ENCODE data around the gene TPSAB1. TPM values are rescaled to one million over a fixed set of nuclear protein-coding genes. Genes with fewer than 3 reads are reported as not detected.

TPSAB1 gene
- total and polyA plus RNA-seq, 7 experiments from 2014 or later, result 3.2 to 10.2 TPM; not detected in 5

DNA sequence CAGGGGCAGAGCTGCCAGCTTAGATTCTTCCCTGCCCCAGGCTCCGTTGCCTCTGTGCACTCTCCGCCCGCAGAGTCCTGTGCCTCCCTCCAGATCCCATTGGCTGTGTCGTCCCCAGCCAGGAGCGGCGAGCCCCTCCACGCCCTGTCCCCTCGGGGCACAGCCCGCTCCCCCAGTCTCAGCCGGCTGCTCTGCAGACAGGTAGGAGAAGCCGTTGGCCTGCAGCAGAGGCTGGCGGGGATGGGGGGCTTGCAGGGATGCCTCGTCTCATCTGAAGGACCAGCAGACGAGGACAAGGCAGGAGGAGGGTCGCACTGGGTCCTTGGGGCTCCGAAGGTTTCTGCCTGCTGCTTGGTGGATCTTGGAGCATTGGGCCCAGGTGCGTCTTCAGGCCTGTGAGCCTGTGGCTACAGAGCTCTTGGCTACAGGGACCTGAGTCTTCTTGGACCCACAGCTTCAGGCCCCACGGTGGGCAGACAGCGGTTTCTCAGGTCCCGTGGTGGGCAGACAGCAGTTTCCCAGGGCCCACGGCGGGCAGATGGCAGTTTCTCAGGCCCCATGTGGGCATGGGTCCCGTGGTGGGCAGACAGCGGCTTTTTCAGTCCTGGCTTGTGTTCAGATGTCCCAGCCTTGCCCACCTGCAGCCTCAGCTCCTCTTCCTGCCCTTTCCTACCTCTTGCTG lies 21.4 kb upstream of the TPSAB1 start:
- DNase-seq, result no peak
- CTCF ChIA-PET, result no interaction called here
- ATAC-seq, result no peak
- POLR2A ChIA-PET, result no interaction called here
- Histone ChIP-seq H3K36me3 (ENCODE audit: control insufficient read depth in 2 of 3, insufficient read depth in 3 of 3, low read length in 3 of 3) (no peaks in the 10 kb centered on the region), H3K4me3 (ENCODE audit: low read length) (no peak overlapping the region), H3K4me1 (ENCODE audit: control insufficient read depth in 2 of 2, insufficient read depth in 2 of 2, low read length in 2 of 2) (no peaks in the 10 kb centered on the region), H3K27ac (ENCODE audit: low read depth, low read length) (no peak overlapping the region), H3K27me3 (ENCODE audit: control insufficient read depth in 2 of 2, insufficient read depth in 2 of 2, low read length in 2 of 2) (no peaks in the 10 kb centered on the region), H3K9me3 (ENCODE audit: control insufficient read depth in 2 of 3, low read length in 3 of 3) (no peaks in the 10 kb centered on the region)
- Mint-ChIP-seq H3K4me1 (peaks cover 0 to 2% (median 0%) of the 10 kb centered on the region in 7 donors), H3K27me3 (no peaks in the 10 kb centered on the region), H3K36me3 (no peaks in the 10 kb centered on the region), H3K27ac (no peak overlapping the region), H3K4me3 (no peak overlapping the region), H3K9me3 (no peaks in the 10 kb centered on the region)
- intact Hi-C loops (cut with micrococcal nuclease), result no loop called here

- ChIA-PET CTCF (no interaction called here), POLR2A (no interaction called here)
- Mint-ChIP-seq H3K36me3 (no peaks in the 10 kb centered on the region), H3K4me3 (no peak overlapping the region), H3K27ac (no peak overlapping the region), H3K9me3 (no peaks in the 10 kb centered on the region), H3K27me3 (no peaks in the 10 kb centered on the region), H3K4me1 (peaks cover 0 to 2% (median 0%) of the 10 kb centered on the region in 7 donors)
- H3K36me3 ChIP-seq (ENCODE audit: control insufficient read depth in 2 of 3, insufficient read depth in 3 of 3, low read length in 3 of 3), result no peaks in the 10 kb centered on the region
- no peak for ATAC-seq
- H3K27me3 ChIP-seq (ENCODE audit: control insufficient read depth in 2 of 2, insufficient read depth in 2 of 2, low read length in 2 of 2), result no peaks in the 10 kb centered on the region
- DNase-seq, result no peak
- no peaks in the 10 kb centered on the region for H3K9me3 ChIP-seq (ENCODE audit: control insufficient read depth in 2 of 3, low read length in 3 of 3)
- H3K4me1 ChIP-seq (ENCODE audit: control insufficient read depth in 2 of 2, insufficient read depth in 2 of 2, low read length in 2 of 2), result no peaks in the 10 kb centered on the region
- intact Hi-C loops (cut with micrococcal nuclease), result no loop called here
- H3K4me3 ChIP-seq (ENCODE audit: low read length), result no peak overlapping the region
- H3K27ac ChIP-seq (ENCODE audit: low read depth, low read length), result no peak overlapping the region
Measured at GRCh38 chr16:1220098-1220728, 20.3 kb upstream of the TPSAB1 start.

- no peak overlapping the region for H3K27ac Mint-ChIP-seq
- POLR2A ChIA-PET, result no interaction called here
- intact Hi-C loops (cut with micrococcal nuclease), result no loop called here
Measured at GRCh38 chr16:1220841-1221627, 19.5 kb upstream of the TPSAB1 start.

DNA sequence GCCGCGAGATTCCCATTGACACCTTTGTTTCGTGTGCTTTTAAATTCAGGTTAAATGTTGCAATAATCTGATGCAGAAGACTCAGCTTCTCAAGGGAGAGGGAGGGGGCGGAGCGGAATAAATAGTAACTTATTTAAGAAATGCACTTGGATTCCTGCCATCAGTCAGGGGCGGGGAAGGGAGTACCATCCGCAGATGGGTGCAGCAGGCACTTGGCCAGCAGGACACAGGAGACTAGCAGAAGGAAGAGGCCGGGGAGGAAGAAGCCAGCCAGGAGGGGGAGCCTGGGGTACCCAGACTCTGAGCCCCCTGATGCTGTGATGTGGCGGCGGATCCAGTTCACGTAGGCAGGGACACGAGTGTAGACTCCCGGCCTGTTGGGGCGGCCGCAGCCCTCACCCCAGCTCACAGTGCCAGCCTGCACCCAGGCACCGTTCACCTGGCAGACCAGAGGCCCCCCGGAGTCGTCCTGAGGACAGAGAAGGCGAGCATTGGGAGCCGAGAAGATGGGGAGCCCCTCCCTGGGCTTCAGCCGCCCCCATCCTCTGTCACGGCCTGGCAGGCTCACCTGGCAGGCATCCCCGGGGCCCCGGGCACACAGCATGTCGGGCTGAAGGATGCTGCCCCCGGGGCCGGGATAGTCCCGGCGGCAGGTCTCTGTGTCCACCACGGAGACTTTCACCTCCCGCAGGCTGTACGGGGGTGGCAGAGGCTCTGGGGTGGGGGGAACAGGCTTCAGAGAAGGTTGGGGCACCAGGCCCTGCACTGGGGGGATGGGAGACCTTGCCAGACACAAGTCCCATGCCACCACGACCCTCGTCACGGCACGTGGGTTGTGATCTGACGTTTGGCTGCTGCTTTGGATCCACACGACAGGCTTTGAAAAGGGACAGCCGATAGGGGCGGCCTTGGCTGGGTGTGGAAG lies 18.6 kb upstream of the TPSAB1 start:
- Mint-ChIP-seq H3K36me3 (no peaks in the 10 kb centered on the region), H3K27me3 (no peaks in the 10 kb centered on the region), H3K4me1 (no peaks in the 10 kb centered on the region), H3K4me3 (no peak overlapping the region), H3K27ac (no peak overlapping the region), H3K9me3 (no peaks in the 10 kb centered on the region)
- ATAC-seq (no peak), DNase-seq (no peak)
- H3K4me3 ChIP-seq (ENCODE audit: low read length), result no peak overlapping the region
- ChIA-PET CTCF (no interaction called here), POLR2A (no interaction called here)
- H3K27ac ChIP-seq (ENCODE audit: low read depth, low read length), result no peak overlapping the region
- no peaks in the 10 kb centered on the region for H3K36me3 ChIP-seq (ENCODE audit: control insufficient read depth in 2 of 3, insufficient read depth in 3 of 3, low read length in 3 of 3)
- H3K27me3 ChIP-seq (ENCODE audit: control insufficient read depth in 2 of 2, insufficient read depth in 2 of 2, low read length in 2 of 2), result no peaks in the 10 kb centered on the region
- intact Hi-C loops (cut with micrococcal nuclease), result no loop called here
- no peaks in the 10 kb centered on the region for H3K4me1 ChIP-seq (ENCODE audit: control insufficient read depth in 2 of 2, insufficient read depth in 2 of 2, low read length in 2 of 2)
- no peaks in the 10 kb centered on the region for H3K9me3 ChIP-seq (ENCODE audit: control insufficient read depth in 2 of 3, low read length in 3 of 3)

More at GRCh38 chr16:1220841-1221627, 19.5 kb upstream of the TPSAB1 start:
- H3K4me1 ChIP-seq (ENCODE audit: control insufficient read depth in 2 of 2, insufficient read depth in 2 of 2, low read length in 2 of 2), result no peaks in the 10 kb centered on the region
- peaks cover 0 to 1% (median 0%) of the 10 kb centered on the region in 7 donors for H3K4me1 Mint-ChIP-seq
- no peaks in the 10 kb centered on the region for H3K9me3 Mint-ChIP-seq
- H3K9me3 ChIP-seq (ENCODE audit: control insufficient read depth in 2 of 3, low read length in 3 of 3), result no peaks in the 10 kb centered on the region
- DNase-seq (no peak), ATAC-seq (no peak)
- no peaks in the 10 kb centered on the region for H3K36me3 Mint-ChIP-seq
- no peaks in the 10 kb centered on the region for H3K36me3 ChIP-seq (ENCODE audit: control insufficient read depth in 2 of 3, insufficient read depth in 3 of 3, low read length in 3 of 3)
- H3K27me3 Mint-ChIP-seq, result no peaks in the 10 kb centered on the region
- no peak overlapping the region for H3K27ac ChIP-seq (ENCODE audit: low read depth, low read length)
- H3K4me3 Mint-ChIP-seq, result no peak overlapping the region
- no peak overlapping the region for H3K4me3 ChIP-seq (ENCODE audit: low read length)
- no peaks in the 10 kb centered on the region for H3K27me3 ChIP-seq (ENCODE audit: control insufficient read depth in 2 of 2, insufficient read depth in 2 of 2, low read length in 2 of 2)
- CTCF ChIA-PET, result no interaction called here

- Histone ChIP-seq H3K4me3 (ENCODE audit: low read length) (no peak overlapping the region), H3K4me1 (ENCODE audit: control insufficient read depth in 2 of 2, insufficient read depth in 2 of 2, low read length in 2 of 2) (no peaks in the 10 kb centered on the region), H3K9me3 (ENCODE audit: control insufficient read depth in 2 of 3, low read length in 3 of 3) (no peaks in the 10 kb centered on the region), H3K27me3 (ENCODE audit: control insufficient read depth in 2 of 2, insufficient read depth in 2 of 2, low read length in 2 of 2) (no peaks in the 10 kb centered on the region), H3K27ac (ENCODE audit: low read depth, low read length) (no peak overlapping the region), H3K36me3 (ENCODE audit: control insufficient read depth in 2 of 3, insufficient read depth in 3 of 3, low read length in 3 of 3) (no peaks in the 10 kb centered on the region)
- H3K4me3 Mint-ChIP-seq, result no peak overlapping the region
- no peaks in the 10 kb centered on the region for H3K27me3 Mint-ChIP-seq
- H3K36me3 Mint-ChIP-seq, result no peaks in the 10 kb centered on the region
- intact Hi-C loops (cut with micrococcal nuclease), result no loop called here
- H3K9me3 Mint-ChIP-seq, result no peaks in the 10 kb centered on the region
- ChIA-PET CTCF (interaction anchor here (0.6 kb wide), 1 partner anchor 711 kb away, joined by 5 read pairs; no protein-coding TSS in a partner anchor), POLR2A (no interaction called here)
- H3K4me1 Mint-ChIP-seq, result no peaks in the 10 kb centered on the region
- H3K27ac Mint-ChIP-seq, result no peak overlapping the region
- no peak for DNase-seq
- no peak for ATAC-seq
Measured at GRCh38 chr16:1222553-1223354, 17.8 kb upstream of the TPSAB1 start.

Measured in naive thymus-derived CD4-positive, alpha-beta T cell (primary cell).